ENCODE measurements around the gene PLP2. TPM values are rescaled to one million over a fixed set of nuclear protein-coding genes. Genes with fewer than 3 reads are reported as not detected.

Gene PLP2
- total and polyA plus RNA-seq, 2 experiments from 2014 or later: 62.5 to 209 TPM

GRCh38 chrX:49212861-49213260 lies 41.2 kb downstream of the PLP2 start:
- no peaks in the 10 kb centered on the region for H3K79me2 ChIP-seq (ENCODE audit: insufficient read depth)
- TF ChIP-seq EZH2phosphoT487 (IDR thresholded peaks at IDR 0.05; ENCODE audit: insufficient read depth, low read depth): no peak
- no peak for TF ChIP-seq EZH2 (IDR thresholded peaks at IDR 0.05; ENCODE audit: insufficient read depth, poor library complexity, severe bottlenecking)
- WGBS, 2 experiments (ENCODE audit: low coverage in 1 of 2, low lambda C conversion rate in 2 of 2, missing lambda C conversion rate in 2 of 2): 16 to 22% methylated on average over 1 of the region's 1 CpG
- H3K9me2 ChIP-seq (ENCODE audit: insufficient read depth): no peaks in the 10 kb centered on the region
- DNase-seq: no peak
- no peak overlapping the region for H3K4me3 ChIP-seq
- no peaks in the 10 kb centered on the region for H4K20me1 ChIP-seq (ENCODE audit: insufficient read depth)
- no peaks in the 10 kb centered on the region for H3K9me3 ChIP-seq (ENCODE audit: low read depth)
- H3F3A ChIP-seq (ENCODE audit: insufficient read depth): no peaks in the 10 kb centered on the region
- no peaks in the 10 kb centered on the region for H3K27me3 ChIP-seq (replicated peaks; ENCODE audit: insufficient read depth)
- no peak overlapping the region for H2AFZ ChIP-seq
- no peaks in the 10 kb centered on the region for H3K4me1 ChIP-seq (ENCODE audit: insufficient read depth)
- in situ Hi-C loops (cut with MboI): no loop called here
- no peak overlapping the region for H3K27ac ChIP-seq
- no peak overlapping the region for H3K4me2 ChIP-seq (ENCODE audit: unreplicated experiment)
- no peaks in the 10 kb centered on the region for H3K36me3 ChIP-seq (ENCODE audit: low read depth)
- no peak overlapping the region for H3K9ac ChIP-seq

GRCh38 chrX:49214416-49214815 lies 42.7 kb downstream of the PLP2 start:
- no peaks in the 10 kb centered on the region for H4K20me1 ChIP-seq (ENCODE audit: insufficient read depth)
- H3K36me3 ChIP-seq (ENCODE audit: low read depth): no peaks in the 10 kb centered on the region
- H3K9me3 ChIP-seq (ENCODE audit: low read depth): no peaks in the 10 kb centered on the region
- H3K27ac ChIP-seq: no peak overlapping the region
- 40 to 58% methylated on average over 1 to 2 of the region's 2 CpGs for WGBS, 2 experiments (ENCODE audit: low coverage in 1 of 2, low lambda C conversion rate in 2 of 2, missing lambda C conversion rate in 2 of 2)
- H3F3A ChIP-seq (ENCODE audit: insufficient read depth): no peaks in the 10 kb centered on the region
- no peaks in the 10 kb centered on the region for H3K27me3 ChIP-seq (replicated peaks; ENCODE audit: insufficient read depth)
- H2AFZ ChIP-seq: no peak overlapping the region
- no peak for DNase-seq
- no peaks in the 10 kb centered on the region for H3K4me1 ChIP-seq (ENCODE audit: insufficient read depth)
- TF ChIP-seq EZH2 (IDR thresholded peaks at IDR 0.05; ENCODE audit: insufficient read depth, poor library complexity, severe bottlenecking) (no peak), EZH2phosphoT487 (IDR thresholded peaks at IDR 0.05; ENCODE audit: insufficient read depth, low read depth) (no peak)
- in situ Hi-C loops (cut with MboI): no loop called here
- H3K4me2 ChIP-seq (ENCODE audit: unreplicated experiment): no peak overlapping the region
- H3K9me2 ChIP-seq (ENCODE audit: insufficient read depth): no peaks in the 10 kb centered on the region
- no peak overlapping the region for H3K4me3 ChIP-seq
- H3K79me2 ChIP-seq (ENCODE audit: insufficient read depth): no peaks in the 10 kb centered on the region
- H3K9ac ChIP-seq: no peak overlapping the region

GRCh38 chrX:49214996-49215526 lies 43.4 kb downstream of the PLP2 start:
- WGBS, 2 experiments (ENCODE audit: low coverage in 1 of 2, low lambda C conversion rate in 2 of 2, missing lambda C conversion rate in 2 of 2): 73 to 89% methylated on average over 12 of the region's 14 CpGs
- in situ Hi-C loops (cut with MboI): no loop called here
- Histone ChIP-seq H3K27me3 (replicated peaks; ENCODE audit: insufficient read depth) (no peaks in the 10 kb centered on the region), H3K79me2 (ENCODE audit: insufficient read depth) (no peaks in the 10 kb centered on the region), H2AFZ (no peak overlapping the region), H3K9ac (no peak overlapping the region), H3F3A (ENCODE audit: insufficient read depth) (no peaks in the 10 kb centered on the region), H4K20me1 (ENCODE audit: insufficient read depth) (no peaks in the 10 kb centered on the region), H3K9me2 (ENCODE audit: insufficient read depth) (no peaks in the 10 kb centered on the region), H3K27ac (no peak overlapping the region), H3K36me3 (ENCODE audit: low read depth) (no peaks in the 10 kb centered on the region), H3K4me2 (ENCODE audit: unreplicated experiment) (no peak overlapping the region), H3K4me3 (no peak overlapping the region), H3K9me3 (ENCODE audit: low read depth) (no peaks in the 10 kb centered on the region), H3K4me1 (ENCODE audit: insufficient read depth) (no peaks in the 10 kb centered on the region)
- no peak for DNase-seq
- TF ChIP-seq EZH2 (IDR thresholded peaks at IDR 0.05; ENCODE audit: insufficient read depth, poor library complexity, severe bottlenecking): no peak
- TF ChIP-seq EZH2phosphoT487 (IDR thresholded peaks at IDR 0.05; ENCODE audit: insufficient read depth, low read depth): no peak

- Histone ChIP-seq H2AFZ (no peak overlapping the region), H3K36me3 (ENCODE audit: low read depth) (no peaks in the 10 kb centered on the region), H3K79me2 (ENCODE audit: insufficient read depth) (no peaks in the 10 kb centered on the region), H4K20me1 (ENCODE audit: insufficient read depth) (no peaks in the 10 kb centered on the region), H3K9me3 (ENCODE audit: low read depth) (no peaks in the 10 kb centered on the region), H3K27ac (no peak overlapping the region), H3F3A (ENCODE audit: insufficient read depth) (no peaks in the 10 kb centered on the region), H3K4me3 (no peak overlapping the region), H3K4me2 (ENCODE audit: unreplicated experiment) (no peak overlapping the region), H3K27me3 (replicated peaks; ENCODE audit: insufficient read depth) (no peaks in the 10 kb centered on the region), H3K4me1 (ENCODE audit: insufficient read depth) (no peaks in the 10 kb centered on the region), H3K9me2 (ENCODE audit: insufficient read depth) (no peaks in the 10 kb centered on the region), H3K9ac (no peak overlapping the region)
- no peak for DNase-seq
- in situ Hi-C loops (cut with MboI): no loop called here
- TF ChIP-seq EZH2 (IDR thresholded peaks at IDR 0.05; ENCODE audit: insufficient read depth, poor library complexity, severe bottlenecking) (no peak), EZH2phosphoT487 (IDR thresholded peaks at IDR 0.05; ENCODE audit: insufficient read depth, low read depth) (no peak)
These were observed 48.4 kb downstream of the PLP2 start for GRCh38 chrX:49220100-49220499.

GRCh38 chrX:49221868-49222267 lies 50.2 kb downstream of the PLP2 start:
- in situ Hi-C loops (cut with MboI): no loop called here
- H3K4me2 ChIP-seq (ENCODE audit: unreplicated experiment): no peak overlapping the region
- WGBS, 2 experiments (ENCODE audit: low coverage in 1 of 2, low lambda C conversion rate in 2 of 2, missing lambda C conversion rate in 2 of 2): 67 to 90% methylated on average over 2 of the region's 2 CpGs

More at GRCh38 chrX:49221868-49222267, 50.2 kb downstream of the PLP2 start:
- no peaks in the 10 kb centered on the region for H3K36me3 ChIP-seq (ENCODE audit: low read depth)
- H3K27ac ChIP-seq: no peak overlapping the region
- H3K9ac ChIP-seq: no peak overlapping the region
- H3K4me3 ChIP-seq: no peak overlapping the region
- H3K4me1 ChIP-seq (ENCODE audit: insufficient read depth): no peaks in the 10 kb centered on the region
- no peaks in the 10 kb centered on the region for H3K27me3 ChIP-seq (replicated peaks; ENCODE audit: insufficient read depth)
- H3K79me2 ChIP-seq (ENCODE audit: insufficient read depth): no peaks in the 10 kb centered on the region
- DNase-seq: no peak
- no peaks in the 10 kb centered on the region for H3K9me2 ChIP-seq (ENCODE audit: insufficient read depth)
- H4K20me1 ChIP-seq (ENCODE audit: insufficient read depth): no peaks in the 10 kb centered on the region
- no peaks in the 10 kb centered on the region for H3F3A ChIP-seq (ENCODE audit: insufficient read depth)
- no peak overlapping the region for H2AFZ ChIP-seq
- no peaks in the 10 kb centered on the region for H3K9me3 ChIP-seq (ENCODE audit: low read depth)
- no peak for TF ChIP-seq EZH2phosphoT487 (IDR thresholded peaks at IDR 0.05; ENCODE audit: insufficient read depth, low read depth)
- TF ChIP-seq EZH2 (IDR thresholded peaks at IDR 0.05; ENCODE audit: insufficient read depth, poor library complexity, severe bottlenecking): no peak

Small RNAs within 50 kb of the gene (small RNA-seq; reads per million reads assigned to genes)
- not detected for gene RN7SL262P (ENCODE audit: low read depth, low replicate concordance)

Other genes with a start within 250 kb of the PLP2 start
- gene OTUD5, start 214.3 kb upstream of the PLP2 start, total RNA-seq (2014; rRNA removed; shearing (Covaris generic)): 43.4 and 44.9 TPM in 2 replicates
- gene OTUD5, start 214.3 kb upstream of the PLP2 start, polyA plus RNA-seq (2016; fragmentation: Nextera tagmentation; extraction: Ambion mirVana): 27.0 and 30.9 TPM in 2 replicates
- 0.65 and 1.5 TPM in 2 replicates for gene KCND1, start 200.1 kb upstream of the PLP2 start, total RNA-seq (2014; rRNA removed; shearing (Covaris generic))
- 0.69 and 0.71 TPM in 2 replicates for gene KCND1, start 200.1 kb upstream of the PLP2 start, polyA plus RNA-seq (2016; fragmentation: Nextera tagmentation; extraction: Ambion mirVana)
- gene GRIPAP1, start 169.6 kb upstream of the PLP2 start, total RNA-seq (2014; rRNA removed; shearing (Covaris generic)): 16.5 and 31.6 TPM in 2 replicates
- 16.5 and 21.8 TPM in 2 replicates for gene GRIPAP1, start 169.6 kb upstream of the PLP2 start, polyA plus RNA-seq (2016; fragmentation: Nextera tagmentation; extraction: Ambion mirVana)
- gene TFE3, start 128.5 kb upstream of the PLP2 start, total RNA-seq (2014; rRNA removed; shearing (Covaris generic)): 72.5 and 85.6 TPM in 2 replicates
- 53.0 and 57.3 TPM in 2 replicates for gene TFE3, start 128.5 kb upstream of the PLP2 start, polyA plus RNA-seq (2016; fragmentation: Nextera tagmentation; extraction: Ambion mirVana)
- gene CCDC120, start 112.9 kb upstream of the PLP2 start, total RNA-seq (2014; rRNA removed; shearing (Covaris generic)): 0.22 TPM in 1 of 2 replicates, not detected in the other
- gene CCDC120, start 112.9 kb upstream of the PLP2 start, polyA plus RNA-seq (2016; fragmentation: Nextera tagmentation; extraction: Ambion mirVana): 0.94 and 1.3 TPM in 2 replicates
- 17.5 and 24.6 TPM in 2 replicates for gene PRAF2, start 97.9 kb upstream of the PLP2 start, total RNA-seq (2014; rRNA removed; shearing (Covaris generic))
- gene PRAF2, start 97.9 kb upstream of the PLP2 start, polyA plus RNA-seq (2016; fragmentation: Nextera tagmentation; extraction: Ambion mirVana): 141 and 143 TPM in 2 replicates
- 78.5 and 91.9 TPM in 2 replicates for gene WDR45, start 92.0 kb upstream of the PLP2 start, total RNA-seq (2014; rRNA removed; shearing (Covaris generic))
- 101 and 103 TPM in 2 replicates for gene WDR45, start 92.0 kb upstream of the PLP2 start, polyA plus RNA-seq (2016; fragmentation: Nextera tagmentation; extraction: Ambion mirVana)
- 19.7 and 22.4 TPM in 2 replicates for gene GPKOW, start 48.2 kb upstream of the PLP2 start, total RNA-seq (2014; rRNA removed; shearing (Covaris generic))
- gene GPKOW, start 48.2 kb upstream of the PLP2 start, polyA plus RNA-seq (2016; fragmentation: Nextera tagmentation; extraction: Ambion mirVana): 20.9 and 23.8 TPM in 2 replicates
- 1.3 and 8.0 TPM in 2 replicates for gene MAGIX, start 9.1 kb upstream of the PLP2 start, total RNA-seq (2014; rRNA removed; shearing (Covaris generic))
- gene MAGIX, start 9.1 kb upstream of the PLP2 start, polyA plus RNA-seq (2016; fragmentation: Nextera tagmentation; extraction: Ambion mirVana): 1.1 and 1.5 TPM in 2 replicates
- 9.0 and 10.8 TPM in 2 replicates for gene PRICKLE3, start 14.5 kb downstream of the PLP2 start, total RNA-seq (2014; rRNA removed; shearing (Covaris generic))
- gene PRICKLE3, start 14.5 kb downstream of the PLP2 start, polyA plus RNA-seq (2016; fragmentation: Nextera tagmentation; extraction: Ambion mirVana): 5.1 TPM in 2 replicates
- gene SYP, start 28.3 kb downstream of the PLP2 start, total RNA-seq (2014; rRNA removed; shearing (Covaris generic)): 0.54 TPM in 1 of 2 replicates, not detected in the other
- 0.23 TPM in 1 of 2 replicates, not detected in the other for gene SYP, start 28.3 kb downstream of the PLP2 start, polyA plus RNA-seq (2016; fragmentation: Nextera tagmentation; extraction: Ambion mirVana)
- not detected in 2 replicates for gene CACNA1F, start 61.4 kb downstream of the PLP2 start, total RNA-seq (2014; rRNA removed; shearing (Covaris generic))
- not detected in 2 replicates for gene CACNA1F, start 61.4 kb downstream of the PLP2 start, polyA plus RNA-seq (2016; fragmentation: Nextera tagmentation; extraction: Ambion mirVana)
- gene CCDC22, start 63.6 kb downstream of the PLP2 start, total RNA-seq (2014; rRNA removed; shearing (Covaris generic)): 8.6 and 10.7 TPM in 2 replicates
- gene CCDC22, start 63.6 kb downstream of the PLP2 start, polyA plus RNA-seq (2016; fragmentation: Nextera tagmentation; extraction: Ambion mirVana): 11.8 and 12.7 TPM in 2 replicates
- gene FOXP3, start 92.8 kb downstream of the PLP2 start, total RNA-seq (2014; rRNA removed; shearing (Covaris generic)): not detected in 2 replicates
- gene FOXP3, start 92.8 kb downstream of the PLP2 start, polyA plus RNA-seq (2016; fragmentation: Nextera tagmentation; extraction: Ambion mirVana): 0.08 and 0.20 TPM in 2 replicates
- 6.2 and 10.6 TPM in 2 replicates for gene PPP1R3F, start 97.9 kb downstream of the PLP2 start, total RNA-seq (2014; rRNA removed; shearing (Covaris generic))
- gene PPP1R3F, start 97.9 kb downstream of the PLP2 start, polyA plus RNA-seq (2016; fragmentation: Nextera tagmentation; extraction: Ambion mirVana): 4.4 and 5.7 TPM in 2 replicates
- gene GAGE10, start 131.7 kb downstream of the PLP2 start, total RNA-seq (2014; rRNA removed; shearing (Covaris generic)): not detected in 2 replicates
- gene GAGE10, start 131.7 kb downstream of the PLP2 start, polyA plus RNA-seq (2016; fragmentation: Nextera tagmentation; extraction: Ambion mirVana): not detected in 2 replicates
- gene GAGE12J, start 150.1 kb downstream of the PLP2 start, total RNA-seq (2014; rRNA removed; shearing (Covaris generic)): not detected in 2 replicates
- gene GAGE12J, start 150.1 kb downstream of the PLP2 start, polyA plus RNA-seq (2016; fragmentation: Nextera tagmentation; extraction: Ambion mirVana): not detected in 2 replicates
- gene GAGE13, start 159.7 kb downstream of the PLP2 start, total RNA-seq (2014; rRNA removed; shearing (Covaris generic)): not detected in 2 replicates
- gene GAGE13, start 159.7 kb downstream of the PLP2 start, polyA plus RNA-seq (2016; fragmentation: Nextera tagmentation; extraction: Ambion mirVana): not detected in 2 replicates

Measured in GM23248 (cell line).